CD14-positive monocyte (primary cell): ENCODE data around the gene TBCEL. TPM values are rescaled to one million over a fixed set of nuclear protein-coding genes. Genes with fewer than 3 reads are reported as not detected.

Source experiments
- DNase-seq, 3 donors: peaks; one replicate each; pipeline ENCODE4 v3.0.0-alpha.2; 2011 to 2022
- H2AFZ ChIP-seq: 2 replicates; pipeline ENCODE4 v1.6.0; 2012; ENCODE audit warnings: mild to moderate bottlenecking, low read depth, low read length, inconsistent platforms; ENCODE audit not compliant: insufficient read depth, poor library complexity, severe bottlenecking
- H3K27ac ChIP-seq, 2 donors: 1 replicate in 1 of 2; 2 replicates in 1 of 2; pipeline ENCODE4 v1.5.1; 2012 to 2013; ENCODE audit warnings: low read length in 2 of 2, control low read depth in 1 of 2, inconsistent platforms in 1 of 2, low read depth in 1 of 2, mild to moderate bottlenecking in 1 of 2
- H3K27me3 ChIP-seq, 2 donors: one replicate each; pipeline versions ENCODE4 v1.6.0 to v1.6.1; 2011 to 2013; ENCODE audit warnings: low read length in 2 of 2; ENCODE audit not compliant: control insufficient read depth in 2 of 2, insufficient read depth in 2 of 2
- H3K36me3 ChIP-seq, 2 donors: replicated peaks in 1 of 2; 1 replicate in 1 of 2; 2 replicates in 1 of 2; pipeline versions ENCODE4 v1.5.1 to v1.6.1; 2012 to 2013; ENCODE audit warnings: low read length in 2 of 2, control low read depth in 1 of 2, inconsistent platforms in 1 of 2, mild to moderate bottlenecking in 1 of 2; ENCODE audit not compliant: insufficient read depth in 2 of 2, control insufficient read depth in 1 of 2
- H3K4me1 ChIP-seq, 2 donors: 1 replicate in 1 of 2; 2 replicates in 1 of 2; pipeline versions ENCODE4 v1.5.1 to v1.6.1; 2012 to 2013; ENCODE audit warnings: low read length in 2 of 2, control low read depth in 1 of 2, inconsistent platforms in 1 of 2, mild to moderate bottlenecking in 1 of 2, moderate library complexity in 1 of 2; ENCODE audit not compliant: insufficient read depth in 2 of 2, control insufficient read depth in 1 of 2
- H3K4me2 ChIP-seq: replicated peaks from 2 replicates; pipeline ENCODE3; 2012; ENCODE audit warnings: low read length, moderate library complexity, mild to moderate bottlenecking; ENCODE audit not compliant: poor library complexity, severe bottlenecking; ENCODE audit errors: extremely low read depth
- H3K4me3 ChIP-seq, 3 experiments: fragments of 200-600 bp in 1 of 3; sonication (generic) in 1 of 3; replicated peaks in 1 of 3; 1 replicate in 2 of 3; 2 replicates in 1 of 3; pipeline ENCODE4 v1.5.1; 2011 to 2013; ENCODE audit warnings: low read length in 3 of 3, mild to moderate bottlenecking in 3 of 3, control low read depth in 2 of 3, low read depth in 2 of 3, inconsistent platforms in 1 of 3, moderate library complexity in 1 of 3
- H3K79me2 ChIP-seq: 2 replicates; pipeline ENCODE4 v1.6.0; 2012; ENCODE audit warnings: mild to moderate bottlenecking, control low read depth, inconsistent platforms, low read length, moderate library complexity; ENCODE audit not compliant: insufficient read depth
- H3K9ac ChIP-seq: 2 replicates; pipeline ENCODE4 v1.6.0; 2017; ENCODE audit warnings: low read length, mild to moderate bottlenecking; ENCODE audit not compliant: insufficient read depth, poor library complexity, severe bottlenecking
- H3K9me3 ChIP-seq, 2 donors: replicated peaks in 1 of 2; 1 replicate in 1 of 2; 2 replicates in 1 of 2; pipeline versions ENCODE4 v1.5.1 to v1.6.1; 2012 to 2013; ENCODE audit warnings: low read length in 2 of 2, control low read depth in 1 of 2; ENCODE audit not compliant: control insufficient read depth in 1 of 2, insufficient read depth in 1 of 2
- H4K20me1 ChIP-seq: 2 replicates; pipeline ENCODE4 v1.6.0; 2012; ENCODE audit warnings: mild to moderate bottlenecking, low read length, control low read depth, moderate library complexity; ENCODE audit not compliant: insufficient read depth
- H3K27ac Mint-ChIP-seq, 7 donors: one replicate each; pipeline ENCODE4 v1.8.0; 2020; ENCODE audit warnings: mild to moderate bottlenecking in 7 of 7, mixed read lengths in 7 of 7, moderate library complexity in 6 of 7, inconsistent platforms in 2 of 7
- H3K27me3 Mint-ChIP-seq, 3 donors: one replicate each; pipeline ENCODE4 v1.8.0; 2021 to 2022; ENCODE audit warnings: low read depth in 3 of 3, mild to moderate bottlenecking in 3 of 3, mixed read lengths in 3 of 3, moderate library complexity in 3 of 3, inconsistent platforms in 1 of 3
- H3K36me3 Mint-ChIP-seq, 2 donors: one replicate each; pipeline ENCODE4 v1.8.0; 2020; ENCODE audit warnings: mixed read lengths in 2 of 2, inconsistent platforms in 1 of 2, mild to moderate bottlenecking in 1 of 2
- H3K4me1 Mint-ChIP-seq: one replicate; pipeline ENCODE4 v1.8.0; 2020; ENCODE audit warnings: mild to moderate bottlenecking, mixed read lengths
- H3K4me3 Mint-ChIP-seq, 2 donors: one replicate each; pipeline ENCODE4 v1.8.0; 2020; ENCODE audit warnings: mild to moderate bottlenecking in 2 of 2, mixed read lengths in 2 of 2, moderate library complexity in 1 of 2
- H3K9me3 Mint-ChIP-seq, 7 donors: one replicate each; pipeline ENCODE4 v1.8.0; 2020 to 2022; ENCODE audit warnings: mixed read lengths in 7 of 7, mild to moderate bottlenecking in 6 of 7, moderate library complexity in 6 of 7, inconsistent platforms in 2 of 7
- CTCF ChIP-seq: fragments of 200-600 bp; IDR thresholded peaks from one replicate; pipeline ENCODE4 v1.8.0; 2022; ENCODE audit warnings: antibody characterized with exemption, mild to moderate bottlenecking
- WGBS: methylation state at CpG from one replicate; pipeline ENCODE4 v1.1.5; 2013; ENCODE audit warnings: missing lambda C conversion rate; ENCODE audit not compliant: insufficient coverage; 5-methylcytosine and 5-hydroxymethylcytosine counted together
- intact Hi-C, 2 donors: fragments of 100-400 bp; cut with micrococcal nuclease; formaldehyde crosslinking; loops; one replicate each; pipeline versions ENCODE4 v1.15.0 to v1.15.1; 2023
- polyA plus RNA-seq, 3 donors: library from polyadenylated mRNA; depleted of rRNA in 1 of 3; unstranded in 2 of 3; stranded (reverse) in 1 of 3; fragments of 300-500 nt in 2 of 3; fragments of >200 nt in 1 of 3; fragmentation: Illumina TruSeq in 2 of 3; gene quantifications; 1 replicate in 2 of 3; 2 replicates in 1 of 3; pipeline ENCODE4 v1.2.3, GENCODE V29; 2012 to 2021

The TBCEL gene
- polyA plus RNA-seq, 3 donors: 3.9 to 6.5 (median 5.0) TPM

GRCh38 chr11:121070951-121071845 lies 47.3 kb downstream of the TBCEL start:
- Mint-ChIP-seq H3K4me3 (no peak overlapping the region), H3K9me3 (peaks cover 0 to 5% (median 0%) of the 10 kb centered on the region in 7 donors), H3K27me3 (no peaks in the 10 kb centered on the region), H3K27ac (no peak overlapping the region), H3K36me3 (peaks cover 42 to 54% of the 10 kb centered on the region in 2 donors), H3K4me1 (peaks cover 10% of the 10 kb centered on the region)
- 80% methylated on average over 1 of the region's 2 CpGs for WGBS
- H3K36me3 ChIP-seq: peaks cover 8 to 48% of the 10 kb centered on the region in 2 donors
- intact Hi-C loops: no loop called here
- no peaks in the 10 kb centered on the region for H3K79me2 ChIP-seq
- H3K9ac ChIP-seq: no peak overlapping the region
- H3K27me3 ChIP-seq: no peaks in the 10 kb centered on the region
- DNase-seq: no peak
- no peak overlapping the region for H3K4me3 ChIP-seq
- H3K4me1 ChIP-seq: no peaks in the 10 kb centered on the region
- H3K4me2 ChIP-seq: no peak overlapping the region
- no peak overlapping the region for H3K27ac ChIP-seq
- no peak overlapping the region for H2AFZ ChIP-seq
- H3K9me3 ChIP-seq: no peaks in the 10 kb centered on the region
- no peaks in the 10 kb centered on the region for H4K20me1 ChIP-seq
- no peak for TF ChIP-seq CTCF

GRCh38 chr11:121071846-121072450 lies 48.0 kb downstream of the TBCEL start:
- H3K36me3 Mint-ChIP-seq: peaks cover 39 to 54% of the 10 kb centered on the region in 2 donors
- peaks cover 0 to 5% (median 0%) of the 10 kb centered on the region in 7 donors for H3K9me3 Mint-ChIP-seq
- no peaks in the 10 kb centered on the region for H3K79me2 ChIP-seq
- no peak overlapping the region for H3K9ac ChIP-seq
- no peaks in the 10 kb centered on the region for H3K9me3 ChIP-seq
- peaks cover 10% of the 10 kb centered on the region for H3K4me1 Mint-ChIP-seq
- H4K20me1 ChIP-seq: no peaks in the 10 kb centered on the region
- H3K27ac Mint-ChIP-seq: peak overlapping the region in 1 of 7 donors; percentile 7
- H3K4me3 Mint-ChIP-seq: no peak overlapping the region
- H3K4me2 ChIP-seq: no peak overlapping the region
- no peaks in the 10 kb centered on the region for H3K4me1 ChIP-seq
- no peak for DNase-seq
- no peak for TF ChIP-seq CTCF
- H3K27me3 ChIP-seq: no peaks in the 10 kb centered on the region
- H3K27ac ChIP-seq: no peak overlapping the region
- intact Hi-C loops: no loop called here
- no peak overlapping the region for H3K4me3 ChIP-seq
- H3K27me3 Mint-ChIP-seq: no peaks in the 10 kb centered on the region
- peaks cover 8 to 43% of the 10 kb centered on the region in 2 donors for H3K36me3 ChIP-seq
- WGBS: 62% methylated on average over 2 of the region's 5 CpGs
- no peak overlapping the region for H2AFZ ChIP-seq
